ENCODE measurements around the gene GP9. TPM values are rescaled to one million over a fixed set of nuclear protein-coding genes. Genes with fewer than 3 reads are reported as not detected.

The GP9 gene
- total and polyA plus RNA-seq, 9 of the 15 experiments (the other 6 are each of a cell fraction or from before 2014, with no cell fraction given), result not detected

DNA sequence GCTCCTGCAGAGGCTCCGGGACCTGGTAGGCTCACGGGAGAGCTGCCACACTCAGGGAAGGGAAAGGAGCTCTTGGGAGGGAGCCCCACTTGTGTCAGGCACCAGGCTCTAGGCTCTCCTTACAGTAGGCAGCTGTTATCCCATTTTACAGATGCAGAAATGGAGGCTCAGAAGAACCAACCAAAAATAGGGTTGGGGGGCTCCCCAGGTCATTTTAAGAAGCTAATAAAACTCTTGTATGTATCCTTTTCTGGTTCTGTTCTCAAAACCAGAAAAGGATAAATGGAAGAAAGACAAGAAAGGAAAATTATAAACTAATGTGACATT, 23.5 kb upstream of the GP9 start:
- Histone ChIP-seq H3K36me3 (ENCODE audit: control insufficient read depth, insufficient read depth, low read length) (no peaks in the 10 kb centered on the region), H3K9me1 (ENCODE audit: control insufficient read depth, insufficient read depth, low read length) (no peaks in the 10 kb centered on the region), H2AFZ (ENCODE audit: low read depth, low read length) (no peak overlapping the region), H3K9me3 (replicated peaks; ENCODE audit: control insufficient read depth, insufficient read depth, low read depth, low read length) (no peaks in the 10 kb centered on the region), H3K27ac (ENCODE audit: extremely low read depth, low read depth, low read length) (no peak overlapping the region), H3K4me1 (replicated peaks in 1 of 2; ENCODE audit: control insufficient read depth in 2 of 2, insufficient read depth in 2 of 2, low read length in 2 of 2) (peaks cover 0 to 15% of the 10 kb centered on the region in 2 experiments; a peak in 2 of 5 replicates), H3K79me2 (ENCODE audit: control insufficient read depth, insufficient read depth, low read length) (no peaks in the 10 kb centered on the region), H3K4me2 (ENCODE audit: insufficient read depth, low read length) (no peak overlapping the region), H3K27me3 (ENCODE audit: control insufficient read depth in 2 of 2, insufficient read depth in 2 of 2, low read length in 2 of 2) (peaks cover 0 to 9% of the 10 kb centered on the region in 2 experiments; a peak in 2 of 5 replicates), H4K20me1 (replicated peaks; ENCODE audit: control insufficient read depth, insufficient read depth, low read length) (no peaks in the 10 kb centered on the region), H3K9ac (ENCODE audit: insufficient read depth in 1 of 2, low read depth in 2 of 2, low read length in 2 of 2) (no peak overlapping the region), H3K4me3 (no peak overlapping the region)
- no TSS peak for BruUV-seq (replicated peaks)
- in situ Hi-C loops (cut with MboI) (no loop called here), intact Hi-C loops (cut with micrococcal nuclease) (no loop called here)
- no peak for ATAC-seq
- no peak for FAIRE-seq
- 0% methylated on average over 2 of the region's 2 CpGs for WGBS (ENCODE audit: insufficient coverage, low coverage, missing lambda C conversion rate)
- DNase-seq (ENCODE audit: extremely low read depth in 1 of 4, low spot score in 3 of 4), result no peak
- ChIA-PET POLR2A (interaction anchor here (0.6 kb wide), 1 partner anchor 9 kb away, joined by 4 read pairs; no protein-coding TSS in a partner anchor), CTCF (ENCODE audit: low intra/inter-chr PET ratio) (no interaction called here)
- TF ChIP-seq C11orf30 (IDR thresholded peaks at IDR 0.05; ENCODE audit: low read depth), result no peak
- TF ChIP-seq ADNP (tag; IDR thresholded peaks at IDR 0.05), result peak; percentile 57; the same call in 1 of the 2 replicates
- TF ChIP-seq, protein P1, sequence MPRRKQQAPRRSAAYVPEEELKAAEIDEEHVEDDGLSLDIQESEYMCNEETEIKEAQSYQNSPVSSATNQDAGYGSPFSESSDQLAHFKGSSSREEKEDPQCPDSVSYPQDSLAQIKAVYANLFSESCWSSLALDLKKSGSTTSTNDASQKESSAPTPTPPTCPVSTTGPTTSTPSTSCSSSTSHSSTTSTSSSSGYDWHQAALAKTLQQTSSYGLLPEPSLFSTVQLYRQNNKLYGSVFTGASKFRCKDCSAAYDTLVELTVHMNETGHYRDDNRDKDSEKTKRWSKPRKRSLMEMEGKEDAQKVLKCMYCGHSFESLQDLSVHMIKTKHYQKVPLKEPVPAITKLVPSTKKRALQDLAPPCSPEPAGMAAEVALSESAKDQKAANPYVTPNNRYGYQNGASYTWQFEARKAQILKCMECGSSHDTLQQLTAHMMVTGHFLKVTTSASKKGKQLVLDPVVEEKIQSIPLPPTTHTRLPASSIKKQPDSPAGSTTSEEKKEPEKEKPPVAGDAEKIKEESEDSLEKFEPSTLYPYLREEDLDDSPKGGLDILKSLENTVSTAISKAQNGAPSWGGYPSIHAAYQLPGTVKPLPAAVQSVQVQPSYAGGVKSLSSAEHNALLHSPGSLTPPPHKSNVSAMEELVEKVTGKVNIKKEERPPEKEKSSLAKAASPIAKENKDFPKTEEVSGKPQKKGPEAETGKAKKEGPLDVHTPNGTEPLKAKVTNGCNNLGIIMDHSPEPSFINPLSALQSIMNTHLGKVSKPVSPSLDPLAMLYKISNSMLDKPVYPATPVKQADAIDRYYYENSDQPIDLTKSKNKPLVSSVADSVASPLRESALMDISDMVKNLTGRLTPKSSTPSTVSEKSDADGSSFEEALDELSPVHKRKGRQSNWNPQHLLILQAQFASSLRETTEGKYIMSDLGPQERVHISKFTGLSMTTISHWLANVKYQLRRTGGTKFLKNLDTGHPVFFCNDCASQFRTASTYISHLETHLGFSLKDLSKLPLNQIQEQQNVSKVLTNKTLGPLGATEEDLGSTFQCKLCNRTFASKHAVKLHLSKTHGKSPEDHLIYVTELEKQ (CRISPR knock-in tag; IDR thresholded peaks at IDR 0.05), result no peak
